KG1 (cell line): ENCODE data around the gene MPV17L.
"Not testable (repeated sequence)": the region's sequence is repeated elsewhere in the genome, so short reads cannot be mapped to it uniquely, and the experiment has no call there.

Source experiments
- DNase-seq: peaks from one replicate; lab custom pipeline; 2025; lab: John Stamatoyannopoulos, UW

MPV17L gene

GRCh38 chr16:15452246-15452855 is 56.8 kb downstream of the MPV17L start:
- no peak for DNase-seq

GRCh38 chr16:15453296-15453695 is 57.7 kb downstream of the MPV17L start:
- not testable (repeated sequence) for DNase-seq

- DNase-seq, result not testable (repeated sequence)
These were observed 59.4 kb downstream of the MPV17L start for GRCh38 chr16:15454933-15455332.

- no peak for DNase-seq
These were observed 61.8 kb downstream of the MPV17L start for GRCh38 chr16:15457400-15457799.

GRCh38 chr16:15457958-15458357 is 62.4 kb downstream of the MPV17L start:
- no peak for DNase-seq

GRCh38 chr16:15459791-15460190 is 64.2 kb downstream of the MPV17L start:
- DNase-seq, result no peak

GRCh38 chr16:15460601-15461000 is 65.0 kb downstream of the MPV17L start:
- no peak for DNase-seq

GRCh38 chr16:15461376-15461775 is 65.8 kb downstream of the MPV17L start:
- no peak for DNase-seq
